HUES64 (cell line): ENCODE data around the gene FIBIN.
"Not testable (repeated sequence)": the region's sequence is repeated elsewhere in the genome, so short reads cannot be mapped to it uniquely, and the experiment has no call there.

Source experiments
- H3K27ac ChIP-seq: 2 replicates; pipeline ENCODE4 v1.7.0; 2013; ENCODE audit warnings: low read depth, low read length, inconsistent platforms
- H3K27me3 ChIP-seq: 2 replicates; pipeline ENCODE4 v1.6.1; 2013; ENCODE audit warnings: mild to moderate bottlenecking, low read length; ENCODE audit not compliant: insufficient read depth
- H3K36me3 ChIP-seq: 2 replicates; pipeline ENCODE4 v1.6.1; 2013; ENCODE audit warnings: mild to moderate bottlenecking, low read length; ENCODE audit not compliant: insufficient read depth
- H3K4me1 ChIP-seq: 2 replicates; pipeline ENCODE4 v1.6.1; 2013; ENCODE audit warnings: mild to moderate bottlenecking, low read length, moderate library complexity; ENCODE audit not compliant: insufficient read depth
- H3K4me3 ChIP-seq: 2 replicates; pipeline ENCODE4 v1.5.1; 2013; ENCODE audit warnings: mild to moderate bottlenecking, low read length, moderate library complexity
- H3K9ac ChIP-seq: 2 replicates; pipeline ENCODE4 v1.6.1; 2013; ENCODE audit warnings: mild to moderate bottlenecking, low read depth, low read length
- H3K9me3 ChIP-seq: 2 replicates; pipeline ENCODE4 v1.6.1; 2013; ENCODE audit warnings: low read depth, low read length; ENCODE audit not compliant: insufficient read depth
- WGBS: fragments of 150-250, 120-280 bp; methylation state at CpG from one replicate; pipeline ENCODE4 v1.1.7; 2013; ENCODE audit warnings: missing lambda C conversion rate; 5-methylcytosine and 5-hydroxymethylcytosine counted together

The FIBIN gene

DNA sequence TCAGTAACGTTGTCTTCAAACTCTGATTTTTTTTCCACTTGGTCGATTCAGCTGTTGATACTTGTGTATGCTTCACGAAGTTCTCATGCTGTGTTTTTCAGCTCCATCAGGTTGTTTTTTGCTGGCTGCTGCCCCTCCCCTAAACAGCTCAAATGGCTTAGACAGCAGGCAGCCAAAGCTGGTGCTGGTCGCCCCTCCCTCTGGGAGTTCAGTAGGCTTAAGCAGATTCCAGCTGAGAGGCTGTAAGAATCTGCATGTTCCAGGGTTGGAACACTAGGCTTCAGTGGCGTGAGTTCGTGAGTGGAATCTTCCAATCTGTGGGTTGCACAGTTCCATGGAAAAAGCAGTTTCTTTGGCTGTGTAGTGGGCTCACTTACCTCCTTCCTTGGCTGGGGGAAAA, 10.3 kb upstream of the FIBIN start:
- 74% methylated on average over 6 of the region's 6 CpGs for WGBS
- H3K27me3 ChIP-seq = no peaks in the 10 kb centered on the region
- H3K36me3 ChIP-seq = no peaks in the 10 kb centered on the region
- H3K4me3 ChIP-seq = no peak overlapping the region
- H3K9ac ChIP-seq = no peak overlapping the region
- no peak overlapping the region for H3K27ac ChIP-seq
- peaks cover 12% of the 10 kb centered on the region; the same call in 1 of the 2 replicates for H3K9me3 ChIP-seq
- H3K4me1 ChIP-seq = no peaks in the 10 kb centered on the region

DNA sequence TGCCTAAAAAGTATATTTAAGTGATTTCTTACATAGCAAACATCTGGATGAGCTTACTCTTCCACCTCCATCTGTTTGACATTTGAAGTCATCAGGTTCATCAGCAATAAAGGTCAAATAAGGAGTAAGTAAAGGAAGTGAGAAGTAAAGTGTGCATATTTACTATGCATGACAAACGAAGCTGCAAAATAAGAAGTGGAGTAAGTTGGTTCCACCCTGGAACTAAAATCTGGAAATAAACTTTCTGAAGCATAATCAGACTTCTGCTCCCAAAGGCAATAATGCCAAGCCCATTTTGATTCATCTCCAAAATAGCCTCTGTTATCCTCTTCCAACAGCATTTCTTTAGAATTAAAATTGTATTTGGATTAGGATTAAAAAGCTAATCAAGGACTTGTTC, 8.4 kb upstream of the FIBIN start:
- Histone ChIP-seq H3K4me1 (no peaks in the 10 kb centered on the region), H3K27ac (no peak overlapping the region), H3K9ac (no peak overlapping the region), H3K27me3 (no peaks in the 10 kb centered on the region), H3K36me3 (no peaks in the 10 kb centered on the region), H3K4me3 (no peak overlapping the region), H3K9me3 (0 out of 2 replicates have a peak, but pooled peaks cover 4% of the 10 kb centered on the region)
- WGBS = 88% methylated on average over 1 of the region's 1 CpG

DNA sequence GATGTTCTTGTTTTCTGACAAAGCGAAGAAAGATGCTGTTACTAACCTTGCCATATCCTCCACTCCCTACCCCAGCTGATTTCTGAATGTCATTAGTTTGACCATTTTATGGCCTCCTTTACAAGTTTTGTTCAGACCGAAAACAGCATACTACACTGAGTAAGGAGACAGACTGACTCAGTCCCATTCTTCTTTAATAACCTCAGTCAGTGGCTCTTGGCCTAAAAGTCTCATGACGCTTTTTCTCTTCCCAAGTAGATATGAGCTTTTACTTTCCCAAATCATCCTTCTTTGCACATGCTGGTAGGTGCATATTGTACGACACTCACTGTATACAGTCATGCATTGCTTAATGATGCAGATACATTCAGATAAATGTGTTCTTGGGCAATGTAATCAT, 8.0 kb upstream of the FIBIN start:
- Histone ChIP-seq H3K27me3 (no peaks in the 10 kb centered on the region), H3K27ac (no peak overlapping the region), H3K4me3 (no peak overlapping the region), H3K9ac (no peak overlapping the region), H3K36me3 (no peaks in the 10 kb centered on the region), H3K4me1 (no peaks in the 10 kb centered on the region), H3K9me3 (0 out of 2 replicates have a peak, but pooled peaks cover 4% of the 10 kb centered on the region)
- WGBS = 97% methylated on average over 4 of the region's 4 CpGs

DNA sequence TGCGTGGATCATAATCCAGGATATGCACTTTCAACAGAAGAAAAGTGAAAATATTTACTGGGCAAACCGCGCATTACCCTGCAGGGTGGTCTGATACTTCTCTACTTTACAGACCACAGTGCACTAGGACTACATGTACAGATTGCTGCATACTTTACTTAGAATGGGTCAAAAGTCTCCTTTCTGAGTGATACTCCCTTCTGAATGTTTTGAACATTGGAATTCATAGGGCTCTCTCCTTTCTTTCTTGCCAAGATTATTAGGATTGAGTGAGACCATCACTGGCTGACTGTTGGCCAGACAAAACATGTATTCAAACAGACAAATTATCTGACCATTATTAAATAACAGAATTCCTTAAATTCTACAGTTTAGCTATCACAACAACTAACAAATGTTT, 6.6 kb upstream of the FIBIN start:
- no peaks in the 10 kb centered on the region for H3K4me1 ChIP-seq
- 96% methylated on average over 3 of the region's 3 CpGs for WGBS
- no peak overlapping the region for H3K4me3 ChIP-seq
- H3K9me3 ChIP-seq = 0 out of 2 replicates have a peak, but pooled peaks cover 4% of the 10 kb centered on the region
- H3K27me3 ChIP-seq = no peaks in the 10 kb centered on the region
- H3K27ac ChIP-seq = no peak overlapping the region
- H3K9ac ChIP-seq = no peak overlapping the region
- no peaks in the 10 kb centered on the region for H3K36me3 ChIP-seq

DNA sequence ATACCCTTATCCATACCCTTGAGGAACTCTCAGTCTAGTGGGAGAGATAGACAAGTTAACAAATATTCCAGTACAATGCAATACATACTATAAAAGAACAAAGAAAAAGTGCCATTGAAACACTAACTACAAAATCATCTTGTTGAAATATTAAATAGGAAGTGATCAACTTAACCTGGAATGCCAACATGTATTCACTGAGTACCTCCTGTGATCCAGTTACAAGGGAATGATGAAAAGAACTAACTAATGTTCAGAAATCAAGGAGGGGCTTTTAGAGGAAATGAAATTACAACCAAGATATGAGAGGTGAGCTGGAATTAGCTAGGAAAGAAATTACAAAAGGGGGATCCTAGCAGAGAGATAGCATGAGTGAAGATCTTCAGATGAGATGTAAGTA, 6.2 kb upstream of the FIBIN start:
- Histone ChIP-seq H3K4me3 (no peak overlapping the region), H3K36me3 (no peaks in the 10 kb centered on the region), H3K27ac (no peak overlapping the region), H3K9me3 (0 out of 2 replicates have a peak, but pooled peaks cover 4% of the 10 kb centered on the region), H3K9ac (no peak overlapping the region), H3K27me3 (no peaks in the 10 kb centered on the region), H3K4me1 (no peaks in the 10 kb centered on the region)

DNA sequence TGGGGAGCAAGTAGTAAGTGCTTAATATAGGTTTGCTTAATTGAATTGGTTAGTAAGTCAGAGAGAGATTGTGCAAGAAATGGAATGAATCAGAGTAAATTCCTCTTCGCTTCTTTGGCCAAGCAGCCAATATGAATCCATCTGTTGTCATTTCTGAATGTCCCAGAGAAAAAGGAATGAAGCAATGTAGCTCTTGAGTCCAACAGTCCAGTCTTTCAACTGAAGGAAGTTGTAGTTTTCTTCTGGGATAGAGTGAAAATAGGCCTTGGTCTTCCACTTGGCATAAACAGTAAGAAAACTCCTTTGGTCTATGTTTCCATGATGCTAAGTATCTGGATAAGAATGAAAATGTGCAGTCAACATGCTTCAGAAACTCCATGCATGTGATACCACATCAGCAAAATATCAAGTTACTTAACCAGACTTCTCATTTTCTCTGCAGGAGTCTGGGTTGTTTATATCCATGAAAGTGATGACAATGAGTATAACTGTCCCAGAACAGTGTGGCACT, 1.8 kb upstream of the FIBIN start:
- no peak overlapping the region for H3K27ac ChIP-seq
- H3K4me1 ChIP-seq = no peaks in the 10 kb centered on the region
- H3K9me3 ChIP-seq = no peaks in the 10 kb centered on the region
- WGBS = 92% methylated on average over 1 of the region's 1 CpG
- H3K4me3 ChIP-seq = no peak overlapping the region
- H3K27me3 ChIP-seq = 0 out of 2 replicates have a peak, but pooled peaks cover 7% of the 10 kb centered on the region
- H3K9ac ChIP-seq = no peak overlapping the region
- H3K36me3 ChIP-seq = no peaks in the 10 kb centered on the region

DNA sequence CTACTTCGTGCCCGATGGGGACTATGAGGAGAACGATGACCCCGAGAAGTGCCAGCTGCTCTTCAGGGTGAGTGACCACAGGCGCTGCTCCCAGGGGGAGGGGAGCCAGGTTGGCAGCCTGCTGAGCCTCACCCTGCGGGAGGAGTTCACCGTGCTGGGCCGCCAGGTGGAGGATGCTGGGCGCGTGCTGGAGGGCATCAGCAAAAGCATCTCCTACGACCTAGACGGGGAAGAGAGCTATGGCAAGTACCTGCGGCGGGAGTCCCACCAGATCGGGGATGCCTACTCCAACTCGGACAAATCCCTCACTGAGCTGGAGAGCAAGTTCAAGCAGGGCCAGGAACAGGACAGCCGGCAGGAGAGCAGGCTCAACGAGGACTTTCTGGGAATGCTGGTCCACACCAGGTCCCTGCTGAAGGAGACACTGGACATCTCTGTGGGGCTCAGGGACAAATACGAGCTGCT, 751 bp downstream of the FIBIN start:
- Histone ChIP-seq H3K27ac (no peak overlapping the region), H3K27me3 (0 out of 2 replicates have a peak, but pooled peaks cover 7% of the 10 kb centered on the region), H3K4me1 (no peaks in the 10 kb centered on the region), H3K9me3 (no peaks in the 10 kb centered on the region), H3K36me3 (no peaks in the 10 kb centered on the region), H3K4me3 (peak overlapping the region; percentile 43), H3K9ac (no peak overlapping the region; the same call in 1 of the 2 replicates)
- WGBS = 92% methylated on average over 19 of the region's 19 CpGs

DNA sequence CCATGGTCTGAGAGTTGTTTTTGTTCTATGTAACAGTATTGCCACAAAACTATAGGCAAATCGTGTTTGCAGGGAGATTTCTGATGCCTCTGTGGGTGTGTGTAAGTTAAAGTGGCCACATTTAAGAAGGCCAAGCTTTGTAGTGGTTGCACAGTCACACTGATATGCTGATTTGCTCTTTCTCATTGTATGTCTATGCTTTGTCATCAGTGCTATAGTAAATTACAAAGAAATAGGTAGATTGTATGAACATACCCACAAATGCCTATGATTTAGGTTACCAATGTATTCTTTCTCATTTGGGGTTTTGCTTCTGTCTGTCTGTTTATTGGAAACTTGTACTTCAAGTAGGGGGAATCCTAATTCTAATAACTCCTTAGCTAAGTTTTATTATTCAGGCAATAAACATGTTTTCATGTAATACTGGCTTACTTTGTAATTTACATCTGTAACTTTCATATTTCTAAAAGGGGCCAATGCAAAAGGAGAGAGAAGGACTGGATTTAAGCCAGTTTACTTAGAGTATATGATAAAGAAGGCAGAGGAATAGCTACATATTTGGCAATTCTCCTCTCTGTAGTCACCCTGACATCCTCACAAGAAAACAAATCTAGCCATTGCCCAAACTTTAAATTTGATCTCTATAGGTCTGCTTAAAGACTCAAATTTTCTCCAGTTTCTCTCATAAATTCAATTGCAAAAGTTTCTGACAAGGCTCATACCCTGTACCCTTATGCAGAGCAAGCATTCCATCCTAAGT, 2.0 kb downstream of the FIBIN start:
- Histone ChIP-seq H3K36me3 (no peaks in the 10 kb centered on the region), H3K4me3 (no peak overlapping the region), H3K27me3 (0 out of 2 replicates have a peak, but pooled peaks cover 7% of the 10 kb centered on the region), H3K9ac (no peak overlapping the region), H3K27ac (no peak overlapping the region), H3K4me1 (no peaks in the 10 kb centered on the region), H3K9me3 (no peaks in the 10 kb centered on the region)
- 81% methylated on average over 1 of the region's 1 CpG for WGBS

DNA sequence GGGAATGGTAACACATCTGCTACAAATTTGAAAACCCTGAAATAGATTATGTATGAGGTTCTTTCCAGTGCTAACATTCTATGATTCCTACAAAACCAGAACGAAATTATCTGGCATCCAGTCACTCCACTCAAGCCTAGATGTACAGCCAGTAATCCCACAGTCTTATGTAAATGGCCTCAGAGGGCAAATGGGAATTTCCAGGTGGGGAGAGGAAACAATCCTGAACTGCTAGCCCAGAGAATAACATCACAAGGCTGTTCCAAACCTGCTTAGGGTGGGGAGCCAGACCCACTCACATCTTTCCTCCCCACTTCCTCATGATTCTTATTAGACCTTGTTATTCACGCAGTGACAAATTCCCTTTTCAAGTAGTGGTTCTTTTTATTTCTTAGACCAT, 3.5 kb downstream of the FIBIN start:
- Histone ChIP-seq H3K9me3 (no peaks in the 10 kb centered on the region), H3K27me3 (0 out of 2 replicates have a peak, but pooled peaks cover 7% of the 10 kb centered on the region), H3K27ac (no peak overlapping the region), H3K9ac (no peak overlapping the region), H3K4me3 (no peak overlapping the region), H3K4me1 (no peaks in the 10 kb centered on the region), H3K36me3 (no peaks in the 10 kb centered on the region)
- WGBS = 75% methylated on average over 2 of the region's 2 CpGs

DNA sequence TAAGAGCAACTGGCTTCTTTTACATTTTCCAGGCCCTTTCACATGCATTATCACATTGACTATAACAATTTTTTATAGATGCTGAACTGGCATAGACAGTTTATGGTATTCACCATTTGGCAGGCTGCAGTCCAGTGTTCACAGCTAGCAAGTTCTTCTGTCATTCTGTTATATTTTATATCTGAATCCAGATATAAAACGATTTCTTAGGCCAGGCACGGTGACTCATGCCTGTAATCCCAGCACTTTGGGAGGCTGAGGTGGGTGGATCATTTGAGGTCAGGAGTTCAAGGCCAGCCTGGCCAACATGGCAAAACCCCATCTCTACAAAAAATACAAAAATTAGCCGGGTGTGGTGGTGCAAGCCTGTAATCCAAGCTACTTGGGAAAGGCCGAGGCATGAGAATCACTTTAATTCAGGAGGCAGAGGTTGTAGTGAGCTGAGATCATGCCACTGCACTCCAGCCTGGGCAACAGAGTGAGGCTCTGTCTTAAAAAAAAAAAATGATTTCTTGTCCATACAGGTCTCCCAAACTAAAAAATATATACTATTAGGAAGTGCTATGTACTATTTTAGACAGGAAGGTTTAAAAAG, 7.3 kb downstream of the FIBIN start:
- not testable (repeated sequence) for H3K9ac ChIP-seq, H3K27ac ChIP-seq, H3K4me3 ChIP-seq, H3K9me3 ChIP-seq, H3K36me3 ChIP-seq, H3K4me1 ChIP-seq, H3K27me3 ChIP-seq
- 89% methylated on average over 4 of the region's 4 CpGs for WGBS

DNA sequence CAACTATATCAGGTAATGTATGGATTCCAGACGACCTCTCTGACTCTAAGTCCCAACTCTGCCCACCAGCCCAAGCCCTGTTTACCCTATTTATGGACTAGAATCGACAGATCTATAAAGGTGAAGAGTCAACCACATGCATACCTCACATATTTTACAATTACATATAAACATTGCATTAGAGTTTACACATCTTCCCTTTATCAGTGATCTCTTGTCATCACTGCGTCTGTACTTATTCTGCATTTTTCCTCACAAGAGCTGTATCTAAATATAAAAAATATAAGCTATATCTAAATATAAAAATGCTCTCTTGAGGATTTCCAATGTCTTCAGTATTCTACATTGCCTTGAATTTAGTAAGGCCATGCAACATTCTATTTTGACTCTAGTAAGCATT, 8.5 kb downstream of the FIBIN start:
- Histone ChIP-seq H3K4me3 (no peak overlapping the region), H3K27ac (no peak overlapping the region), H3K9me3 (no peaks in the 10 kb centered on the region), H3K9ac (no peak overlapping the region), H3K4me1 (no peaks in the 10 kb centered on the region), H3K27me3 (no peaks in the 10 kb centered on the region), H3K36me3 (no peaks in the 10 kb centered on the region)
- 83% methylated on average over 3 of the region's 3 CpGs for WGBS
